ENCODE results near the gene ZER1.

The ZER1 gene

DNA sequence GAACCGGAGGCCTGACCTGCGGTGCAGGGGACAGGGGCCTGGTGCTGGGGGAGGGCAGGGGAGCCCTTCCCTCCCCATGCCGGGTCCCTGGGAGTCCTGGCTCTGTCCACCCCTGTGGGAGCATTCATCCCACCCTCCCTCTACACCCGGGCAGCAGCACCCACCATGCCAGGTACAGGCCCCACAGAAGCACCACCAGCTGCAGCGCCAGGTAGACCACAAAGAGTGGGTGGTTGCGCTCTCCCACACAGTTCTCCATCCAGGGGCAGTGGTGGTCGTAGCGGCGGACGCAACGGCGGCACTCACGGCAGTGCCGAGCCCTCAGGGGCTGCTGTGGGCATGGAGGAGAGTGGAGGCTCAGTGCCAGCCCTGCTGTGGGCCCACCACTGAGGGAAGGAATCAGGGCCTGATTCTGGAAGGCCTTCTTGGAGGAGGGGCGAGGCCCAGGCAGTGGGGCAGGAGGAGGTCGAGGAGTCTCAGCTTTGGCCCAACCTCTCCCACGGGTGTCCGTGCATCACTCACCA lies 50.2 kb downstream of the ZER1 start:
- DNase-seq (ENCODE audit: low read depth), result no peak
- H3K4me3 ChIP-seq (ENCODE audit: low read length), result no peak overlapping the region
- TF ChIP-seq CTCF (conservative IDR thresholded peaks at IDR 0.05; ENCODE audit: low read depth, low read length), result no peak

GRCh38 chr9:128720841-128721486 lies 50.8 kb downstream of the ZER1 start:
- TF ChIP-seq CTCF (conservative IDR thresholded peaks at IDR 0.05; ENCODE audit: low read depth, low read length), result no peak
- no peak overlapping the region for H3K4me3 ChIP-seq (ENCODE audit: low read length)
- DNase-seq (ENCODE audit: low read depth), result no peak

DNA sequence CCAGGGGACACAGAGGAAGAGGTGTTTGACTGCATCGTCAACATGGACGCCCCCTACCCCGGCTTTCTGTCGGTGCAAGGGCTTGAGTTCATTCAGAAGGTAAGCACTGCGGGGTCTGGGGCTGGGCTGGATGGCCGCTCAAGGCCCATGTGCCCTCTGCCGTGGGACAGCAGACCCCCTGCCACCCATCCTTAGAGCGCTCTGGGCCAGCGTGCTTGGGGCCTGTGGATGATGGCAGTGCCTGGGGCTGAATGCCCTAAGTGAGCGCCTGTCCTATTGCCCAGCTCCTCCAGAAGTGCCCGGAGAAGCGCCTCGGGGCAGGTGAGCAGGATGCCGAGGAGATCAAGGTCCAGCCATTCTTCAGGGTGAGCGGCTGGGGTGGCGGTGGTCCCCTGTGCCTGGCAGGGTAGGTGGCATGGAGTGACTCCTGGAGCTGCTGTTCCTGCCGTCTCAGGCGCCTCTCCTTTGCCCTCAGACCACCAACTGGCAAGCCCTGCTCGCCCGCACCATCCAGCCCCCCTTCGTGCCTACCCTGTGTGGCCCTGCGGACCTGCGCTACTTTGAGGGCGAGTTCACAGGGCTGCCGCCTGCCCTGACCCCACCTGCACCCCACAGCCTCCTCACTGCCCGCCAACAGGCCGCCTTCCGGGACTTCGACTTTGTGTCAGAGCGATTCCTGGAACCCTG lies 51.7 kb downstream of the ZER1 start:
- no peak overlapping the region for H3K4me3 ChIP-seq (ENCODE audit: low read length)
- no peak for DNase-seq (ENCODE audit: low read depth)
- TF ChIP-seq CTCF (conservative IDR thresholded peaks at IDR 0.05; ENCODE audit: low read depth, low read length), result no peak

DNA sequence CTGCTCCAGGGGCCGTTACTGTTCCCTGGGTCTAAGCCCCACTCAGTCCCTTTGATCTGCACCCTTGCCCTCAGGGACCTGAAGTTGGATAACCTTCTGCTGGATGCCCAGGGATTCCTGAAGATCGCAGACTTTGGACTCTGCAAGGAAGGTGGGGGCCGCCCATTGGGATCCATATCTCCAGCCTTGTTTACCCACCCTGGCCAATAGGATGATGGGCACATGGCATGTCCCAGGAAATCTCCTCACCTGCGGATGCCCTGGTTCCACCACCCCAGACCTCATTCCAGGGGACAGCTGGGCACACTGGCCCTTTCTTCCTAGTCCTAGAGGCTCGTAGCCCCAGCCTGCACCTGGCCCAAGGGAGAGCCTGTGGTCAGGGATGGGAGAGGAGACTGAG lies 53.3 kb downstream of the ZER1 start:
- DNase-seq (ENCODE audit: low read depth), result no peak
- H3K4me3 ChIP-seq (ENCODE audit: low read length), result no peak overlapping the region
- no peak for TF ChIP-seq CTCF (conservative IDR thresholded peaks at IDR 0.05; ENCODE audit: low read depth, low read length)

GRCh38 chr9:128718047-128718446 lies 53.7 kb downstream of the ZER1 start:
- DNase-seq (ENCODE audit: low read depth), result no peak
- TF ChIP-seq CTCF (conservative IDR thresholded peaks at IDR 0.05; ENCODE audit: low read depth, low read length), result no peak
- H3K4me3 ChIP-seq (ENCODE audit: low read length), result no peak overlapping the region

DNA sequence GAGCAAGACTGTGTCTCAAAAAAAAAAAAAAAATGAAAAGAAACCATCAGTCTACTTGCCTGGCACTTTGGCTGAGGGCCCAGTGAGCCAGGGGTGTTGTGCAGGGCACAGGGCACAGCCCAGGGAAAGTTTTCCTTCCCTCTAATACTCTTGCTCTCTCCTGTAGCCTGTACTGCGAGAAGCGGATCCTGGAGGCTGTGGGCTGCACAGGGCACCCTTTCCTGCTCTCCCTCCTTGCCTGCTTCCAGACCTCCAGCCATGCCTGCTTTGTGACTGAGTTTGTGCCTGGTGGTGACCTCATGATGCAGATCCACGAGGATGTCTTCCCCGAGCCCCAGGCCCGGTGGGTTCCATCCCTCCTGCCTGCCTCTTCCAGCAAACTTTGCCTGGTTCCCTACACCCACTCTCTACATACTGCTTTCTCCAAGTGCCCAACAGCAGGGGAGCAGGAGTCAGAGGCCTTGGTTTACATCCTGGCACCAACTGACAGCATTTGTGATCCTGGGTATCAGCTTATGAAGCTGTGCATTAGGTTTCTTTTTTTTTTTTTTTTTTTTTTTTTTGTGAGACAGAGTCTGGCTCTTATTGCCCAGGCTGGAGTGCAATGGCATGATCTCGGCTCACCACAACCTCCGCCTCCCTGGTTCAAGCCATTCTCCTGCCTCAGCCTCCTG lies 55.0 kb downstream of the ZER1 start:
- no peak for TF ChIP-seq CTCF (conservative IDR thresholded peaks at IDR 0.05; ENCODE audit: low read depth, low read length)
- H3K4me3 ChIP-seq (ENCODE audit: low read length), result no peak overlapping the region
- no peak for DNase-seq (ENCODE audit: low read depth)

Data from retinal pigment epithelial cell (primary cell).